ENCODE data around the gene BTBD2. TPM values are rescaled to one million over a fixed set of nuclear protein-coding genes. Genes with fewer than 3 reads are reported as not detected.
A peak's percentile ranks its signal among the peaks of the same experiment; 100 is the strongest.

The BTBD2 gene
- total and polyA plus RNA-seq, 9 donors, result 14.4 to 131 (median 88.0) TPM

- no peaks in the 10 kb centered on the region for H3K36me3 ChIP-seq
These were observed 36.5 kb downstream of the BTBD2 start for GRCh38 chr19:1979017-1979416.

DNA sequence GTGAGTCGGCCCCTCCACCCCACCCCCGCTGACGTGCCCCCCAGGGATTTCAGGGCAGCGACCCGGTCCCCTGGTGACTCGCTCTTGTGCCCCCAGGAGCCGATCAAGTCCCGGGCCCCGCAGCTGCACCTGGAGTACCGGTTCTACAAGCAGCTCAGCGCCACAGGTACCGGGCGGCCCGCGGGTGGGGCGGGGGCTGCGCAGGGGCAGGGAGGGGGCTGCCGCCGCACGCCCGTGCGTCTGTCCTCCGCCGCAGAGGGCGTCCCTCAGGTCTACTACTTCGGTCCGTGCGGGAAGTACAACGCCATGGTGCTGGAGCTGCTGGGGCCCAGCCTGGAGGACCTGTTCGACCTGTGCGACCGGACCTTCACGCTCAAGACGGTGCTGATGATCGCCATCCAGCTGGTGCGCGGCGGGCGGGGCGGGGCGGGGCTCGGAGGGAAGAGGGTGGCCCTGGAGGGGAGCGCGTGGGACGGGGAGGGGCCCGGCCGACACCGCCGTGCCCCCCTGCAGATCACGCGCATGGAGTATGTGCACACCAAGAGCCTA lies 37.1 kb downstream of the BTBD2 start:
- H3K27me3 ChIP-seq, result no peaks in the 10 kb centered on the region
- DNase-seq, result no peak
- 95 to 96% (median 96%) methylated on average over 41 to 51 of the region's 51 CpGs for WGBS, 3 donors
- no peaks in the 10 kb centered on the region for H3K9me3 ChIP-seq
- no peaks in the 10 kb centered on the region for H3K36me3 ChIP-seq
- H3K27ac ChIP-seq, result no peak overlapping the region
- no peak overlapping the region for H3K4me3 ChIP-seq
- H3K4me1 ChIP-seq (ENCODE audit: insufficient read depth), result no peaks in the 10 kb centered on the region
- TF ChIP-seq EP300 (IDR thresholded peaks at IDR 0.05) (no peak), POLR2A (IDR thresholded peaks at IDR 0.05) (no peak)
- TF ChIP-seq, protein P1, sequence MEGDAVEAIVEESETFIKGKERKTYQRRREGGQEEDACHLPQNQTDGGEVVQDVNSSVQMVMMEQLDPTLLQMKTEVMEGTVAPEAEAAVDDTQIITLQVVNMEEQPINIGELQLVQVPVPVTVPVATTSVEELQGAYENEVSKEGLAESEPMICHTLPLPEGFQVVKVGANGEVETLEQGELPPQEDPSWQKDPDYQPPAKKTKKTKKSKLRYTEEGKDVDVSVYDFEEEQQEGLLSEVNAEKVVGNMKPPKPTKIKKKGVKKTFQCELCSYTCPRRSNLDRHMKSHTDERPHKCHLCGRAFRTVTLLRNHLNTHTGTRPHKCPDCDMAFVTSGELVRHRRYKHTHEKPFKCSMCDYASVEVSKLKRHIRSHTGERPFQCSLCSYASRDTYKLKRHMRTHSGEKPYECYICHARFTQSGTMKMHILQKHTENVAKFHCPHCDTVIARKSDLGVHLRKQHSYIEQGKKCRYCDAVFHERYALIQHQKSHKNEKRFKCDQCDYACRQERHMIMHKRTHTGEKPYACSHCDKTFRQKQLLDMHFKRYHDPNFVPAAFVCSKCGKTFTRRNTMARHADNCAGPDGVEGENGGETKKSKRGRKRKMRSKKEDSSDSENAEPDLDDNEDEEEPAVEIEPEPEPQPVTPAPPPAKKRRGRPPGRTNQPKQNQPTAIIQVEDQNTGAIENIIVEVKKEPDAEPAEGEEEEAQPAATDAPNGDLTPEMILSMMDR (IDR thresholded peaks at IDR 0.05), result no peak
- intact Hi-C loops (cut with DNase I), result no loop called here

More at GRCh38 chr19:1979017-1979416, 36.5 kb downstream of the BTBD2 start:
- no peaks in the 10 kb centered on the region for H3K9me3 ChIP-seq
- H3K27ac ChIP-seq, result no peak overlapping the region
- no peaks in the 10 kb centered on the region for H3K4me1 ChIP-seq (ENCODE audit: insufficient read depth)
- intact Hi-C loops (cut with DNase I), result no loop called here
- DNase-seq, result no peak
- H3K27me3 ChIP-seq, result no peaks in the 10 kb centered on the region
- no peak overlapping the region for H3K4me3 ChIP-seq
- TF ChIP-seq, protein P1 (IDR thresholded peaks at IDR 0.05), result no peak
- TF ChIP-seq EP300 (IDR thresholded peaks at IDR 0.05) (no peak), POLR2A (IDR thresholded peaks at IDR 0.05) (no peak)
- WGBS, 3 donors, result 95 to 96% (median 96%) methylated on average over 33 to 43 of the region's 43 CpGs

GRCh38 chr19:1977120-1977519 lies 38.4 kb downstream of the BTBD2 start:
- H3K9me3 ChIP-seq, result no peaks in the 10 kb centered on the region
- intact Hi-C loops (cut with DNase I), result no loop called here

GRCh38 chr19:1975162-1975480 lies 40.4 kb downstream of the BTBD2 start:
- H3K27me3 ChIP-seq, result no peaks in the 10 kb centered on the region
- TF ChIP-seq EP300 (IDR thresholded peaks at IDR 0.05) (no peak), POLR2A (IDR thresholded peaks at IDR 0.05) (no peak)
- TF ChIP-seq, protein P1 (IDR thresholded peaks at IDR 0.05), result no peak
- H3K4me3 ChIP-seq, result no peak overlapping the region
- H3K27ac ChIP-seq, result no peak overlapping the region
- no peaks in the 10 kb centered on the region for H3K36me3 ChIP-seq
- 56 to 65% (median 62%) methylated on average over 19 to 20 of the region's 20 CpGs for WGBS, 3 donors
- no peaks in the 10 kb centered on the region for H3K9me3 ChIP-seq
- DNase-seq, result peak in 1 of 5 donors; percentile 39
- intact Hi-C loops (cut with DNase I), result no loop called here
- no peaks in the 10 kb centered on the region for H3K4me1 ChIP-seq (ENCODE audit: insufficient read depth)

More at GRCh38 chr19:1977120-1977519, 38.4 kb downstream of the BTBD2 start:
- no peak overlapping the region for H3K4me3 ChIP-seq
- H3K27me3 ChIP-seq, result no peaks in the 10 kb centered on the region
- H3K27ac ChIP-seq, result no peak overlapping the region
- H3K36me3 ChIP-seq, result no peaks in the 10 kb centered on the region
- H3K4me1 ChIP-seq (ENCODE audit: insufficient read depth), result no peaks in the 10 kb centered on the region
- WGBS, 3 donors, result 85 to 91% (median 85%) methylated on average over 15 of the region's 15 CpGs
- no peak for DNase-seq
- TF ChIP-seq EP300 (IDR thresholded peaks at IDR 0.05) (no peak), POLR2A (IDR thresholded peaks at IDR 0.05) (no peak)
- TF ChIP-seq, protein P1 (IDR thresholded peaks at IDR 0.05), result no peak
